Renal cortex interstitium (tissue), 11 donors: ENCODE measurements around the gene LRRC23. TPM values are rescaled to one million over a fixed set of nuclear protein-coding genes. Genes with fewer than 3 reads are reported as not detected.
"Not testable (repeated sequence)": the region's sequence is repeated elsewhere in the genome, so short reads cannot be mapped to it uniquely, and the experiment has no call there.

Experiments
- DNase-seq, 11 donors: peaks; one replicate each; pipeline ENCODE4 v3.0.0-alpha.2; 2013; ENCODE audit warnings: low read depth in 9 of 11, low spot score in 4 of 11; ENCODE audit errors: extremely low read depth in 1 of 11
- polyA plus RNA-seq, 3 donors: library from polyadenylated mRNA; unstranded; fragments of 120-200 nt; gene quantifications; one replicate each; pipeline ENCODE4 v1.2.1, GENCODE V29; 2013; ENCODE audit not compliant: insufficient read length in 3 of 3

The LRRC23 gene
- polyA plus RNA-seq, 3 donors = 18.4 to 21.8 (median 21.7) TPM

DNA sequence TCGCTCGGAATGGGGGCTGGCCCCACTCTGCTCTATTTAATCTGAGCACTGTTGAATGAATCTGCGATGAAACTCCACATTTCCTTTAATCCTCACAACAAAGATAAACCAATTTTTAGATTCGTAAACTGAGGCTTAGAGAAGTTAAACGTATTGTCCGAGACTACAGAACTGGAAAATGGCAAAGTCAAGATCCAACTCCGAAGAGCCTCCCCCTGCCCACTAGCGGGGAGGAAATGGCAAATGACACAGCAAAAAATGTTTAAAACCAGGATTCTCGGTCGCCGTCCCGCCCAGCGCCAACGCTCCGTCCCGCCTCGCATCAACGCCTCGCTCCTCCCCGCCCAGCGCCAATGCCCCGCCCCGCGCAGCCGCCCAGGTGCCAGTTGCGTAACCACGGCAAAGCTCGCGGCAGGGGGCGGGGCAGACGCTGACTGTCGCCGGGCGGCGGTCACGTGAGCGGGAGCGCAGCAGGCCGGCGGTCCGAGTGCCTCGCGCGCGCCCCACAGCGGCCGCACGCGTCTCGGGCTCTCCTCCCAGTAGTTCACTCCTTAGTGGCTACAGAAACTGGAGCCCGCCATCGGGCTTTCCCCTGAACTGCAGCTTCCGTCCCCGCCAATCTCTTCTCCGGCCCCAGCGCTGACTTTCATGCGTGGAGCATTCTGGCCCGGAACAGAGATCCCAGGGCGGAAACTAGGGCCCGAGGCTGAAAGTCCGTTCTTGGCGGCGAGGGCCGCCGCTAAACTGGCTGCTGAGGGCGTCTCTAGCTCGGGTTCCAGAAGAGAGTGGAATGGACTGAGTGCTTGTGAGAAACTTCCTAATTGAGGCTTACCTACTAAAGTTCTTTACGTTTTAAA, 13.6 kb upstream of the LRRC23 start:
- DNase-seq = peak in 9 of 11 donors; percentile 88 to 99 (median 97)

GRCh38 chr12:6891646-6892001, 13.0 kb upstream of the LRRC23 start:
- DNase-seq = no peak

GRCh38 chr12:6892683-6893082, 11.9 kb upstream of the LRRC23 start:
- DNase-seq = not testable (repeated sequence)

GRCh38 chr12:6894321-6894720, 10.3 kb upstream of the LRRC23 start:
- no peak for DNase-seq

DNA sequence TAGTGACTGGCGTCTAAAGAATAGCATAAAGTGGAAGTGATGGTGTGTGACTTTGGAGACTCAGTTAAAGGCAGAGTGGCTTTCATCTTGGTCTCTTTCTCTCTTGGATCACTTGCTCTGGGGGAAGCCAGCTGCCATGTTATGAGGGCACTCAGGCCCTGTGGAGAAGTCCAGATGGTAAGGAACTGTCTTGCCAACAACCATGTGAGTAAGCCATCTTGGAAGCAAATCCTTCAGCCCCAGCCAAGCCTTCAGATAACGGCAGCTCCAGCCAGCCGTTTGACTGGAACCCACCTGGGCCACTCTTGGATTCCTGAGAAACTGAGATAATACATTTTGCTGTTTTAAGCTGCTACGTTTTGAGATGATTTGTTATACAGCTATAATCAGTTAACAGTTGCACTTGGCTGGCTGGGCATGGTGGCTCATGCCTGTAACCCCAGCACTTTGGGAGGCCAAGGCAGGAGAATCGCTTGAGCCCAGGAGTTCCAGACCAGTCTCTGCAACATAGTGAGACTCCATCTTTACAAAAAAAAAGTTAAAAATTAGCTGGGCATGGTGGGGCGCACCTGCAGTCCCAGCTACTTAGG, 7.7 kb upstream of the LRRC23 start:
- DNase-seq = no peak

DNA sequence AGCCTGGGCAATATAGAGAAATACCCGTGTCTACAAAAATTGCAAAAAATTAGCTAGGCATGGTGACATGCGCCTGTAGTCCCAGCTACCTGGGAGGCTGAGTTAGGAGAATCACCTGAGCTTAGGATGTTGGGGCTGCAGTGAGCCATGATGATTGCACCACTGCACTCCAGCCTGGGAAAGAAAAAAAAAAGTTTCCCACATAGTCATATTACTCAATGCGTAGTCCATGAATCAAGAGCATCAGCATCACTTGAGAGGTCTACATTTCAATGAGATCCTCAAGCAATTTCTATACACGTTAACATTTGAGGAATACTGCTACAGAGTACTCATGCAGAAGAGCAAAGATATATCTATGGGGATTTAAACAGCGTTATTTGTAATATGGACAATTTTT, 5.2 kb upstream of the LRRC23 start:
- no peak for DNase-seq

DNA sequence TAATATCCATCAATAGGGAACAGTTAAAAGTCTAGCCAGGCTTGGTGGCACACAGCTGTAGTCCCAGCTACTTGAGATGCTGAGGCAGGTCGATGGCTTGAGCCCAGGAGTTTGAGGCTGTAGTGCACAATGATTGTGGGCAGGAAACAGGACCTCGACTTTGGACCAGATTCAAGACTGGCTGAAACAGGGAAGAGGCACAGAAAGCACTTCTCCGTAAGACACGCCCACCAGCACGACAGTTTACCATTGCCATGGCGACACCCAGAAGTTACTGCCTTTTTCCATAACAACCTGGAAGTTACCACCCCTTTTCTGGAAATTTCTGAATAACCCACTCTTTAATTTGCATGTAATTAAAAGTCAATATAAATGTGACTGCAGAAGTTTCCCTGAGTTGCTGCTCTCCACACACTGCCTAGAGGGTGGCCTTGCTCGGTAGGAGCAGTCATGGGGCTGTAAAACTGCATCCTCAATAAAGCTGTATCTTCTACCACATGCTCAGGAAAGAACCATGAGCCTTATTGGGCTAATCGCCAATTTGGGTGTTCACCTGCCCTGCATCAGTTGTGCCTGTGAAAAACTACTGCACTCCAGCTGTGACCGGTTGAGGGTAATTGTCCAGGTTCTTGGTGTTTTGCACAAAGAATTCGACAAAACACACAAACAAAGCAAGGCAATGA, 4.6 kb upstream of the LRRC23 start:
- peak in 1 of 11 donors; percentile 11 for DNase-seq

GRCh38 chr12:6902448-6902847, 2.2 kb upstream of the LRRC23 start:
- DNase-seq = no peak

DNA sequence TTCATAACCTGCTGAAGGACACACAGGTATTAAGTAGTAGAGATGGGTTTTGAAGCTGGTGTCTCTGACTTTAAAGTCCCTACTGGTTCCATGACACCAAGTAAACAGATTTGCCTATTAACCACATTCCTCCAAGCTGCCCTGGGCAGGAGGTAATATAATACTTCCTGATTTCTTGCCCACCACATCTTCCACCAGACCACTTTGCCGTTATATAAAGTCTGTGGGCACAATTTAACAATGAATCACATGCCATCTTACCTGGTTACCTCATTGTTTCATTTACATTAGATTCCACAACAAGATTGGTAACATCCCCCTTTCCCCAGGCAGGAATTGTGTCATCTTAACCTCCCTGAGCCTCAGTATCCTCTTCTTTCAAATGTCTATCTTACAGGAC, 900 bp upstream of the LRRC23 start:
- DNase-seq = peak in 1 of 11 donors; percentile 26

GRCh38 chr12:6905414-6906040, 905 bp downstream of the LRRC23 start:
- no peak for DNase-seq

DNA sequence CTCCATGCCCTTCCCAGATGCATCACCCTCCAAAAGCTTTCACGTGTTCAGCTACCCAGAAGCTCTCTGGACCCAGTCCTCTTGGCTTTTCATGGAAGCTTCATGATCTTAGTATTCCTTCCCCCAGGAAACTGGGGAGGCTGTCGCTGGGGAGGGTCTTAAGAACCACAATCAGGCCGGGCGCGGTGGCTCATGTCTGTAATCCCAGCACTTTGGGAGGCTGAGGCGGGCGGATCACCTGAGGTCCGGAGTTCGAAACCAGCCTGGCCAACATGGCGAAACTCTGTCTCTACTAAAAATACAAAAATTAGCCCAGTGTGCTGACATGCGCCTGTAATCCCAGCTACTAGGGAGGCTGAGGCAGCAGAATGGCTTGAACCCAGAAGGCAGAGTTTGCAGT, 3.5 kb downstream of the LRRC23 start:
- DNase-seq = not testable (repeated sequence)

DNA sequence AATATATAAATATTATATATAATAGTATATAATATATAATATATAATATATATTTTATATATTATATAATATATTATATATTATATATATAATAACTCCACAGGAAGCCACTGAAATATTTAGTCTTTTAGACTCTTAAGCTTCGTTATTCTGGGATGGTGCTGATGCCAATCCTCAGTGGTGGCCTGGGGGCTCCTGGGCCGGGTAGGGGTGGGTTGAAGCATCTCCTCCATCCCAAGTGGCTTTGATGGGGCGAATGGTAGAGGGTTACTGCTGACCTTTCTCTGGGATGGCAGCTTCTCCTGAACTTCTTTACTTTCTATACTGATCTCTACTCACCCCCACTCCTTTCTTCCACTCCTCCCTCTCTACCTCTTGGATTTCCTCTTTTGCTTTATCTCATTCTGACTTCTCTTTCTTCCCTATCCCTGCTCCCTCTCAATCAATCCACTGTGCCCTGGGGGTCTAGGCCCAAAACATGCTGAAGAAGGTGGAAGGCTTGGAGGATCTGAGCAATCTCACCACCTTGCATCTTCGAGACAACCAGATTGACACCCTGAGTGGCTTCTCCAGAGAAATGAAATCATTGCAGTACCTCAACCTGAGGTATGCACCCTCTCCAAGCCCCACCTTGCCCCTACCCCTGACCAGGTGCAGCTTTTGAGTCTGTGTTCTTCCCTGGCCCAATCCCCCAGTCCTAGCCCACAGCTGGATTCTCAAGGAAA, 5.0 kb downstream of the LRRC23 start:
- DNase-seq = no peak

DNA sequence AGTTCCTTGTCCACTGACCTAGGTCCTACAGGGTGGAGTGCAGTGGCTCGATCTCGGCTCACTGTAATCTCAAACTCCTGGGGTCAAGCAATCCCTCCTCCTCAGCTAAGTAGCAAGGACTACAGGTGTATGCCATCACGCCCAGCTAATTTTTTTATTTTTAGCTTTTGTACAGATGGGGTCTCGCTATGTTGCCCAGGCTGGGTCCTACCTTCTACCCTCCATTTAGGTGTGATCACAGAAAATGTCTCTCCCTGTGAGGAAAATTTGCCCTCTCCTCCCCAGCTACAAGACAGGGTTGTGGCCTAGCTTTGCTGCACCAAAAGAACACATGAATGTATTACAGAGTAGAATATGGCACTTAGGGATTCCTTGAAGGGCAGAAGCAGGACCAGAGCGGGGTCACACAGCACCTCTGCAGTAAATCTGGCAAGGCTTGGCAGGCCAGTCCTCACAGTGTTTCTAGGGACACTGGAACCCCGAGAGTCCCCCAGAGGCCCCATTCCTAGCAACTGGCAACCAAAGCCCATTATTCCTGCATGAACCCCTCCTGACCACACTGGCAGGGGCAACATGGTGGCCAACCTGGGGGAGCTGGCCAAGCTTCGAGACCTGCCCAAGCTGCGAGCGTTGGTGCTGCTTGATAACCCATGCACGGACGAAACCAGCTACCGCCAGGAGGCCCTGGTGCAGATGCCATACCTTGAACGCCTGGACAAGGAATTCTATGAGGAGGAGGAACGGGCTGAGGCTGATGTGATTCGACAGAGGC, 7.7 kb downstream of the LRRC23 start:
- DNase-seq = peak in 1 of 11 donors; percentile 16

GRCh38 chr12:6914246-6914946, 9.8 kb downstream of the LRRC23 start, which contains the start of gene ENO2:
Gene ENO2, plus strand, starts transcription at chr12:6914580. Its CDS starts 1,253 bp downstream, at chr12:6915833.
- DNase-seq = no peak

- no peak for DNase-seq
Measured at GRCh38 chr12:6914947-6915788, 10.5 kb downstream of the LRRC23 start.

DNA sequence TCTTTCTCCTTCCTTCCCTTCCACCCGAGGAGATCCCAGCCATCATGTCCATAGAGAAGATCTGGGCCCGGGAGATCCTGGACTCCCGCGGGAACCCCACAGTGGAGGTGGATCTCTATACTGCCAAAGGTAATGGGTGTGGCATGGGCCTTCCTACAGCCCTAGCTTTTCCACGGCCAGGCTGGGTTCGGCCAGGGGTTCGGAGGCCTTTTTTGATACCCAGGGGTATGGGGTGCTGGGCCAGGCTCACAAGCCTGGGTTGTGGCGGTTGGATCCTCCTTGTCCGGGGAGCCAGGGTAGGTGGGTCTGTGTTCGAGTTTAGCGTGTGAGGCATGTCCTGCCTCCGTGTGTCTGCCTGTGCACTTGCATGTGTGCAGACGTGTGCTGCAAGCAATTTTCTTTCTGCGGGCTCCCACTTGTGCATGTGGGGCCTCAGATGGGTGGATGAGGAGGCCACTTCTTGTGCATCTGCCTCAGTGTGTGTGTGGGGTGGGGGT, 11.2 kb downstream of the LRRC23 start:
- no peak for DNase-seq
